ENCODE results near the gene SCG5. TPM values are rescaled to one million over a fixed set of nuclear protein-coding genes. Genes with fewer than 3 reads are reported as not detected.

The SCG5 gene
- total RNA-seq, 4 donors from 2014 or later = 0.87 to 6.3 (median 4.5) TPM

DNA sequence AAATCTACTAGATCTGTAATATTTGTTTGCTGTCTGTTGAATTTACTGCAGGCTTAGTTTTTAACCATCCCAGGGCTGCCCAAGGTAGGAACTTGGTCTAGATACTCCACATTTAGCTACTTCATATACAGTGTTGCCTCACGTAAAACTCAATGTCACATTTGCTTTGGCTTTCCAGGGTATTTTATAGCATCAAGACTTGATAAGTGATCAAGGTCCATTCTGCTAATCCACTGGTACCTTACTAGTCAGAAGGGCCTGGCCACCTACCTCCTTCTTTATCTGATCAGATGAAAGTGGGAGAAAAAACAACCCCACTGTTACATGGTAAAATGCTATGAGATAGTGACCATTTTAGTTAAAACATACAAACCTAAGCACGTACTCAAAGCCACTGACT is 50.8 kb downstream of the SCG5 start:
- Histone ChIP-seq H3K36me3 (no peaks in the 10 kb centered on the region), H3K27ac (no peak overlapping the region), H3K4me1 (no peaks in the 10 kb centered on the region), H3K27me3 (no peaks in the 10 kb centered on the region), H3K9me3 (no peaks in the 10 kb centered on the region), H3K4me3 (no peak overlapping the region)
- TF ChIP-seq, protein P1, sequence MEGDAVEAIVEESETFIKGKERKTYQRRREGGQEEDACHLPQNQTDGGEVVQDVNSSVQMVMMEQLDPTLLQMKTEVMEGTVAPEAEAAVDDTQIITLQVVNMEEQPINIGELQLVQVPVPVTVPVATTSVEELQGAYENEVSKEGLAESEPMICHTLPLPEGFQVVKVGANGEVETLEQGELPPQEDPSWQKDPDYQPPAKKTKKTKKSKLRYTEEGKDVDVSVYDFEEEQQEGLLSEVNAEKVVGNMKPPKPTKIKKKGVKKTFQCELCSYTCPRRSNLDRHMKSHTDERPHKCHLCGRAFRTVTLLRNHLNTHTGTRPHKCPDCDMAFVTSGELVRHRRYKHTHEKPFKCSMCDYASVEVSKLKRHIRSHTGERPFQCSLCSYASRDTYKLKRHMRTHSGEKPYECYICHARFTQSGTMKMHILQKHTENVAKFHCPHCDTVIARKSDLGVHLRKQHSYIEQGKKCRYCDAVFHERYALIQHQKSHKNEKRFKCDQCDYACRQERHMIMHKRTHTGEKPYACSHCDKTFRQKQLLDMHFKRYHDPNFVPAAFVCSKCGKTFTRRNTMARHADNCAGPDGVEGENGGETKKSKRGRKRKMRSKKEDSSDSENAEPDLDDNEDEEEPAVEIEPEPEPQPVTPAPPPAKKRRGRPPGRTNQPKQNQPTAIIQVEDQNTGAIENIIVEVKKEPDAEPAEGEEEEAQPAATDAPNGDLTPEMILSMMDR (IDR thresholded peaks at IDR 0.05) = no peak
- TF ChIP-seq POLR2A (IDR thresholded peaks at IDR 0.05) (no peak), POLR2AphosphoS5 (IDR thresholded peaks at IDR 0.05) (no peak), EP300 (IDR thresholded peaks at IDR 0.05) (no peak)
- WGBS, 2 donors (ENCODE audit: low coverage in 1 of 2) = 90 to 100% methylated on average over 1 to 2 of the region's 2 CpGs
- no peak for ATAC-seq

DNA sequence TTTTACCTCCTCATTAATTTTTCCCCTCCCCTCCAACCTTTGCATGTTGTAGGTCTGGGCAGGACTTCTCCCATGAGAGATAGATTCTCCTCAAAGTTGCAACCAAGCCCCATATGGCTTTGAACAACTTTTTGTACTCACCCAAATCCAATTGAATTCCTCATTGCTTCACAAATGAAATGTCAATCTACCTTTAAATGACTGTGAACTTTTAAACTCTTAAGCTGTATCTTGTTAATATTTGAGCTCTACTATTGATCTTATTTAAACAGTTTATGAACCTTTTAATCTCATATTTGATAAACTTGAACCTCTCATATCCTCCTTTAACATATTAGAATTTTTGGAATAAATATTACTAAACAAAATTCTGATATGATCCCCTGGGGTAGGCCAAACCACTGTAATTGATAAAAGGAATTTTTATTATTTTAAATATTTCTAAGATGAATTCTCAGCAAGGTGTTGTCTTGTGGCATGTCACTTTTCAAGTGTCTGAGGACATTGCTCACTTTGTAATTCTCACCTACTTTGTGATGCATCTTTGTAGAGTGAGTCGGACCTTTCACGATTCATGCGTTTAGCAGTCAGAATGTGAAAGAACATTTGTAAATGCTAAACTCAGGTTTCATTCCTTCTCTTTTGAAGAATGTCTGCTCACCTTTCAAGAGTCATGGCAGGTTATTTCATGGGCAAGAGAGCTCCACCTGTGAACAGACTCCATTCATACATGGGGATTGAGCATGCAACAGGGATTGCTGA is 52.9 kb downstream of the SCG5 start:
- Histone ChIP-seq H3K9me3 (no peaks in the 10 kb centered on the region), H3K27ac (no peak overlapping the region), H3K4me3 (no peak overlapping the region), H3K36me3 (no peaks in the 10 kb centered on the region), H3K27me3 (no peaks in the 10 kb centered on the region), H3K4me1 (no peaks in the 10 kb centered on the region)
- no peak for ATAC-seq
- WGBS, 2 donors (ENCODE audit: low coverage in 1 of 2) = 90 to 95% methylated on average over 3 of the region's 3 CpGs
- TF ChIP-seq POLR2A (IDR thresholded peaks at IDR 0.05) (no peak), POLR2AphosphoS5 (IDR thresholded peaks at IDR 0.05) (no peak), EP300 (IDR thresholded peaks at IDR 0.05) (no peak)
- TF ChIP-seq, protein P1 (IDR thresholded peaks at IDR 0.05) = no peak

- no peaks in the 10 kb centered on the region for H3K9me3 ChIP-seq
- H3K27ac ChIP-seq = no peak overlapping the region
- H3K4me3 ChIP-seq = no peak overlapping the region
- H3K27me3 ChIP-seq = no peaks in the 10 kb centered on the region
- no peaks in the 10 kb centered on the region for H3K4me1 ChIP-seq
- TF ChIP-seq, protein P1 (IDR thresholded peaks at IDR 0.05) = no peak
- TF ChIP-seq POLR2A (IDR thresholded peaks at IDR 0.05) (no peak), POLR2AphosphoS5 (IDR thresholded peaks at IDR 0.05) (no peak), EP300 (IDR thresholded peaks at IDR 0.05) (no peak)
- H3K36me3 ChIP-seq = no peaks in the 10 kb centered on the region
- 57 to 80% methylated on average over 1 to 2 of the region's 5 CpGs for WGBS, 2 donors (ENCODE audit: low coverage in 1 of 2)
- ATAC-seq = no peak
These were observed 57.4 kb downstream of the SCG5 start for GRCh38 chr15:32698773-32699390.

- WGBS, 2 donors (ENCODE audit: low coverage in 1 of 2) = 71 to 93% methylated on average over 5 to 14 of the region's 14 CpGs
- no peaks in the 10 kb centered on the region for H3K4me1 ChIP-seq
These were observed 59.1 kb downstream of the SCG5 start for GRCh38 chr15:32700501-32701150.

More at GRCh38 chr15:32700501-32701150, 59.1 kb downstream of the SCG5 start:
- ATAC-seq = no peak
- Histone ChIP-seq H3K4me3 (no peak overlapping the region), H3K27ac (no peak overlapping the region), H3K9me3 (no peaks in the 10 kb centered on the region), H3K27me3 (no peaks in the 10 kb centered on the region), H3K36me3 (no peaks in the 10 kb centered on the region)
- TF ChIP-seq, protein P1 (IDR thresholded peaks at IDR 0.05) = no peak
- TF ChIP-seq EP300 (IDR thresholded peaks at IDR 0.05) (no peak), POLR2A (IDR thresholded peaks at IDR 0.05) (no peak), POLR2AphosphoS5 (IDR thresholded peaks at IDR 0.05) (no peak)

All from gastroesophageal sphincter (tissue), 4 donors.